Lower leg skin (tissue), 3 donors: Measurements from ENCODE around the gene GPSM3.

Experiments used
- CTCF ChIP-seq, 3 donors: fragments of 450-650 bp; IDR thresholded peaks; one replicate each; pipeline ENCODE4 v1.5.1; 2016; ENCODE audit warnings: antibody characterized with exemption in 3 of 3, mild to moderate bottlenecking in 3 of 3, moderate library complexity in 2 of 3
- POLR2A ChIP-seq, 2 donors: fragments of 450-650 bp; IDR thresholded peaks; one replicate each; pipeline ENCODE4 v1.6.1; 2016 to 2017; ENCODE audit warnings: antibody characterized with exemption in 2 of 2, mild to moderate bottlenecking in 1 of 2, moderate library complexity in 1 of 2

- no peak for TF ChIP-seq POLR2A (IDR thresholded peaks at IDR 0.05)
- no peak for TF ChIP-seq CTCF (IDR thresholded peaks at IDR 0.05)
These were observed 3.9 kb downstream of the GPSM3 start for GRCh38 chr6:32188381-32189068.
